ENCODE data around the gene CTNND1. TPM values are rescaled to one million over a fixed set of nuclear protein-coding genes. Genes with fewer than 3 reads are reported as not detected.

Gene CTNND1
- total and polyA plus RNA-seq, 2 of the 8 experiments (the other 6 are each of a cell fraction or from before 2014, with no cell fraction given), result 91.9 to 164 TPM

GRCh38 chr11:57761301-57762234 is at the start of gene CTNND1 (continued):
- TF ChIP-seq CHD7 (IDR thresholded peaks at IDR 0.05; ENCODE audit: insufficient replicate concordance, low read length) (peak; percentile 45), CHD1 (IDR thresholded peaks at IDR 0.05; ENCODE audit: low read depth, low read length) (peak; percentile 70; the same call in 1 of the 2 replicates), SIX5 (IDR thresholded peaks at IDR 0.05; ENCODE audit: low read depth, low read length) (no peak), CREB1 (IDR thresholded peaks at IDR 0.05) (peak; percentile 54; the same call in 1 of the 2 replicates), NANOG (IDR thresholded peaks at IDR 0.05; ENCODE audit: insufficient read depth, low read depth, low read length, poor library complexity, severe bottlenecking) (no peak), RAD21 (IDR thresholded peaks at IDR 0.05 in 1 of 2, conservative IDR thresholded peaks at IDR 0.05 in 1 of 2; ENCODE audit: low read depth in 2 of 2, low read length in 2 of 2) (peak; percentile 3; a peak in 1 of 4 replicates), RBBP5 (IDR thresholded peaks at IDR 0.05; ENCODE audit: borderline replicate concordance, low read depth, low read length) (no peak), TAF1 (IDR thresholded peaks at IDR 0.05; ENCODE audit: low read depth, low read length) (peak; percentile 93), JUND (IDR thresholded peaks at IDR 0.05; ENCODE audit: low read length) (peak; percentile 68)
